GM21381 (cell line): ENCODE measurements around the gene PDLIM1.

Source experiments
- ATAC-seq: cut with Tn5 transposase; IDR thresholded peaks from one replicate; pipeline ENCODE4 v1.9.1; 2021; ENCODE audit warnings: mild to moderate bottlenecking, moderate library complexity; ENCODE audit not compliant: unreplicated experiment

PDLIM1 gene

DNA sequence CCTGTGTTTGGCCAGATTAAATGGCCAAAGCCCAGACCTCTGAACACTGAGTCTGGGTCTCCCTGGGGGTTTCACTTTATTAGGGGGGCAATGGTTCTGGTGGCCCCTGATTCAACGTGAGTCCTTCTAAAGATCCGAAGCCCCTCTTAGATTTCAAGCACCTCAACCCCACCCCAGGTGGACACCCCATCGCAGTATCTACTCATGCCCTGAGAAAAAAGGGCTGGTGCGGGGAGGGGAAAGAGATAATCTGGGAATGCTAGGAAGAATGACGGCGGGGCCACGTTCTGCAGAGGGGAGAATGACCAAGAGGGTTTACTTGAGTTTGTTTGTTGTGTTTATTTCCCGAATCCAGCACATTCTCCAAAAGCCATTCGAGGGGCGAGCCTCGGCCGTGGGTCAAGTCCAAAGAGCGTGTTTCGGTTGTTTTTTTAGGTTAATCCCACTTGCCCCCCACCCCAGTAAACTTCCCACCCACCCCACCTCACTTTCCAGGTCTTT lies 832 bp downstream of the PDLIM1 start:
- no peak for ATAC-seq

DNA sequence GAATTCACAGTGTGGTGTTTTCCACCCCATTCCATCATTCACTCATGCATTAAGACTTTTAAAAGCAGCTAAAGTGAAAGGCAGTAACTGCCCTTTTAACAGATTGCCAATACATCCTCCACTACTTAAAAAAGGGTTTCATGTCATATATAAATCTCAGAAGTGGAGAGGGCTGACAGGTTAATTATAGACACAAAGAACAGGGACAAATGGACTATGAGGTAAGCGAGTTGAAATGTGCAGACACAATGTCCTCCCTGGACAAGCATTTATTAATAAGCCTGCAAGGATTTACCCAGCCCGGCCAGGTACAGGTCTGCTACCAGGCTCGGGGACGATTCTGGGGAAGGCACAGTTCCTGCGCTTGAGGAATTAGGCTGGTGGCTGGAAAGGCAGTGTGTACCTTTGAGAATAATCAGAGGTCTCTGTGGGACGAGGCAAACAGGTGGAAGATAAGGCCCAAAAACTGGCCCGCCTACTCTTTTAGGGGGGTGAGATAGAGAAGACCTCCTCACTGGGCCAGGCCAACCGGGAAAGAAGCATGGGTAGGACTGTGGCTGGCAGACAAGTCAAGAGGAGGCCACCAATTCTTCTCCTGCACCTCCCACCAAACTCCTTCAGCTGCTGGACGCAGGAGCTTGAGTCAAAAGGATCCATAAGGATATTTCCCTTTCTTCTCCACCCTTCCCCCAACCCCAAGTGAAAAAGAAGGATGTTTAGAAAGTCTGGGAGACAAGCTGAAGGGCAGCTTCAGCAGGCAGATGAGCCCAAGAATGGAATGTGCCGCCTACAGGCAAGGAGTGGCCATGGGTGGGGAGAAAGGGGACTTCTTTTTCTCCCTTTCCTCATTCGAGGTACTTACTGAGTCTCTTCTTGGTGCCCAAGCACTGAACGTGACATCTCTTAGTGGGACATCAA lies 1.5 kb downstream of the PDLIM1 start:
- no peak for ATAC-seq

DNA sequence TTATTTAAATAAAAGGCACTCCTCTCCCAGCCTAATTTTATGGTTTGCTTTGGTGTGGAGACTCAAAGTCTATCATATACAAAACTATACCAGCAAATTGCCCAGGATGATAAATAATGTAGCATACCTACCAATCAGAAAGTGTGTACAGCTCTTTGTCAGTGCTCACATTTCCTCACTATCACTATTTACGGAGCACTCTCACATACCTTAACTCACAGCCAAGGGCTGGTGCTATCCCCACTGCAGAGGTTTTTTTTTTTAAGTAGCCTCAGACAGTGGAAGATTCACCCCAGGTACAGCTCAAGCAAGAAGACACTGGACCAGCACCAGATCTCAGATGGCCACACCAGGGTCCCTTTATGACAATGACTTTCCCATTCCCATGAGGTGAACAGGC lies 2.5 kb downstream of the PDLIM1 start:
- no peak for ATAC-seq

DNA sequence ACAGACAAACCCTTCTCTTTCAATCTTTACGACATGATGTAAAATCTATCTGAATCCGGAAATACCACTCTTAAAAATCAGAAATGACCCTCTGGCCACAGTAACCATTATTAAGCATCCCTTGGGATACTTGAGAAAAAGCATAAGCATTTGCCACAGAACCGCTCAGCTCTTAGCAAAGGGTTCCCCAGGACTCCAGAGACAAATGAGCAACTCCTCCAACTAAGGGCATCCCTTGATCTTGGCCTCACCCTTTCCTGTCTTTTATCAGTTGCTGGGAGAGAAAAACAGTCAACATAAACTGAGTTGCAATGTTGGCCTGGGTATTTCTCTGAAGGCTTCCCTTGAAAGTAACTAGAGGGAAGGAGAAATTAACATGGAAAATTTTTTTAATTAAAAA lies 3.5 kb downstream of the PDLIM1 start:
- ATAC-seq, result no peak

DNA sequence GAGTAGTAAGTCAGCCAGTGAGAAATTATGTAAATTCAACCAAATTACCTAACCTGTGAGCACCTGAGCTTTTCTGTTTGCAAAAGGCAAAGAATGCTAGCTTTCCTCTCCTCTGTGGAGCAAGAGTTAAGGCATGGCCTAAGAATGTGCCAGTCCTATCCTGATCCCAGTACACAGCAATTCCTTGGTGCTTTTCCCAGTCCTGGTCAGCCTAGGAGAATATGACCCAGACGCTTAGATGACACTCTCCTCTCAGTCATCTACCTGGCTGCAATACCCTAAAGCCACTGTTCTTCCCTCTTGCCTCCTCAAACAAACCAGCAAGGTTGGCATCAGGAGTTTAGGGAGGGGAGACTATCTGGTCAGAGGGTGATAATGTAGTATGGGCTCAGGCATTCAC lies 4.1 kb downstream of the PDLIM1 start:
- ATAC-seq, result no peak

DNA sequence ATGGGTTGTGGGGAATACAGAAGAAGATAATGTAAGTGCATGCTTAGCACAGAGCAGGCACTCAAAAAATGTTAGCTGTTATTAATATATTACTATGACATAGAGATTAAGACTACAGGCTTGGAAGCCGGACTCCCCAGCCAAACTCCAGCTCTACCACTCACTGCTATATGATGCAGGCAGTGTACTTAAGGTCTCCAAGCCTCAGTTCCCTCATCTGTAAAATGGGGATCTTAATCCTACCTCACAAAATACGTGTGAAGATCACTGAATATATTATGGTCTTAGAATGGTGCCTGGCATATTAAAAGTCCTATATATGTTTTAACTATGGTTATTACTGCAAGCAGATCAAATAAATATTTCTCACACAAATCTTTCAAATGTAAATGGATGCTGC lies 5.2 kb downstream of the PDLIM1 start:
- no peak for ATAC-seq

DNA sequence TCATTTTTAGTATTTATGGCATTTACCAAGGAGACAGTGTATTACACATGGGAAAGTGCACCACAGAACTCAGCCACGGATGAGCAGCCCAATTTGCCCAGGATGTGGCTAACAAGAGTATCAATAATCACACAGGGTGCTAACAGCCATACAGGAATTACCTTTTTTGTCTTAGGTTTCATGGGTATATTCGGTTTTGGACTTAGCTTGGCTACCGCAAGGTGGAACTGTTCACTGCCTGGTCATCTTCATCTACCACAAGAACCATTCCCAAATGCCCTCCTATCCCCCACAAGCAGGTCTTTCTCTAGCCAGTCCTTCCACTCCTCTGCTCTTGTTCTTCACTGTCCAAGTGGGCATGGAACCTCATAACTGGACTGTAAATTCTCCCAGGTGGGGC lies 6.0 kb downstream of the PDLIM1 start:
- ATAC-seq, result peak; percentile 62

DNA sequence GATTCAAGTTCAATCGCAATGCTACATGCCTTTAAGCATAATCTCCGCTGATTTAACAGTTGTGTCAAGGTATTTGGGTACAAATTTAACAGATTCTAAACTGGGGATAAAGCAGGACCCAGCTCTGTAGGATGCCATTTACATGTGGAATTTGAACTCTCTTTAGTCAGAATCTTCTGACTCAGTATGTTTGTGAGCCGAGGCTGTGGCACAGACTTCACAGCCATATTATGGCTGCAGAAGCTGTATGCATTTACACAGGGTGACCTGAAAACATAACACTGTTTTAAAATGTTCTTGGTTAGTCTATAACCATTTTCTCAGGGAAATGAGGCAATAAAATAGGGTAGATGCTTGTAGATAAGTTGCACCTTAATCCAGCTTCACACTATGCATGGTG lies 8.7 kb downstream of the PDLIM1 start:
- ATAC-seq, result no peak

DNA sequence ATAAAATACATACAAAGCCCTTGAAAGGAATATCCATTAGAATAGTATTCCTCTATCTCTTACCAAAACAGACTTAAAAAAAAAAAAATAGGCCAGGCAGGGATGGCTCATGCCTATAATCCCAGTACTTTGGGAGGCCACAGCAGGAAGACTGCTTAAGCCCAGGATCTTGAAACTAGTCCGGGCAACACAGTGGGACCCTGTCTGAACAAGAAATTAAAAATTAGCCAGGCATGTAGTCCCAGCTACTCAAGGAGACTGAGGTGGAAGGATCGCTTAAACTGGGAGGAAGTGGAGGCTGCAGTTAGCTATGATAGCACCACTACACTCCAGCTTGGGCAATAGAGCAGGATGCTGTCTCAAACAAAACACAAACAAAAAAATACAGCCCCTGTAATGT lies 9.6 kb downstream of the PDLIM1 start:
- ATAC-seq, result no peak

DNA sequence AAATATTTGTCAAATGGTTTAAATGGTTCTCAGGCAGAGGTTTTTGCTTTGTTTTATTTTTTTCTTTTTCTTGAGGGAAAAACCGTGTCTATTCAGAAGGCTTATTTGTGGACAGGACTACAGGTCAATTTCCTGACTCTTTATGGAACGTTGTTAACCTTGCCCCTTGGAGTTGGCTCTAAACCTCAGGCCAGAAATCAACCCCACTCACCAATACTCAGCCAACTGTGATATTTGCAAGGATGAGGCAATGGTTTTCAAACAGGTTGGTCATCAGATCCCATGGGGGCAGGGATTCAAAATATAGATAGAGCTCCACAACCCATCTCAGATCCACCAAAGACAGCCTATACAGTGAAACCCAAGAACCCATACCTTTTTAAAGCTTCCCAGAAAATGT lies 10.2 kb downstream of the PDLIM1 start:
- no peak for ATAC-seq

DNA sequence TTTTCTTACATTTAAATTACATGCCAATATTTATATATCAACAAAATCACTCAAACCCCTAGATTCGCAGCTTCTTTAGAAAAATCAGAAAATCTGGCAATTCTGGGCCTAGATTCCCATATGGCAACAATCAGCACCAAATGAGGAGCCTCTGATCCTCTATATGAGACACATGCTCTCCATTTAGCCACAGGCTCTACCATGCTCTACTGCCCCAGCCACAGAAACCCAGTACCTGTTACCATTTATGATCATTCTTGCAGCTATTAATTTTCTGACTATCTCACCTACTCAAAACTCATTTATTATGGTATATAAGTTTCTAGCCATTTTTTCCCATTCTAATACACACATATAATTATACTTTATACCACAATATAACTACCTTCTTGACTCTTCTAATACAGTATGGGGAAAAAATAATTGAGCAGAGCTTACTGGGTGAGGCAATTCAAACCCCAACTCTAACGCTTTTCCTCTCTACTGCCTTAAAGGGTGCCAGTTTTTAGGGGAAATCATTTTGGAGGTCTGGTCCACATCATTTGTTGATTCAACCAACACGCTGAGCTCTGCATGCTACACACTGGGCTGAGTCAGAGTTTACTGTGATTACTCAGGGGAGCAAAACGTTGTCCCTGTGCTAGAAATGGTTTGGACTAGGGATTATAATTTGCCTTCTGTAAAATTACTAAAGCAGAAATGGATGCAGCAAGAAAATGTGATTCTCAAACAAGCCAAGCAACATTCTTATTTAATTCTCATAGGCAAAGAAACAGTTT lies 11.6 kb downstream of the PDLIM1 start:
- no peak for ATAC-seq

DNA sequence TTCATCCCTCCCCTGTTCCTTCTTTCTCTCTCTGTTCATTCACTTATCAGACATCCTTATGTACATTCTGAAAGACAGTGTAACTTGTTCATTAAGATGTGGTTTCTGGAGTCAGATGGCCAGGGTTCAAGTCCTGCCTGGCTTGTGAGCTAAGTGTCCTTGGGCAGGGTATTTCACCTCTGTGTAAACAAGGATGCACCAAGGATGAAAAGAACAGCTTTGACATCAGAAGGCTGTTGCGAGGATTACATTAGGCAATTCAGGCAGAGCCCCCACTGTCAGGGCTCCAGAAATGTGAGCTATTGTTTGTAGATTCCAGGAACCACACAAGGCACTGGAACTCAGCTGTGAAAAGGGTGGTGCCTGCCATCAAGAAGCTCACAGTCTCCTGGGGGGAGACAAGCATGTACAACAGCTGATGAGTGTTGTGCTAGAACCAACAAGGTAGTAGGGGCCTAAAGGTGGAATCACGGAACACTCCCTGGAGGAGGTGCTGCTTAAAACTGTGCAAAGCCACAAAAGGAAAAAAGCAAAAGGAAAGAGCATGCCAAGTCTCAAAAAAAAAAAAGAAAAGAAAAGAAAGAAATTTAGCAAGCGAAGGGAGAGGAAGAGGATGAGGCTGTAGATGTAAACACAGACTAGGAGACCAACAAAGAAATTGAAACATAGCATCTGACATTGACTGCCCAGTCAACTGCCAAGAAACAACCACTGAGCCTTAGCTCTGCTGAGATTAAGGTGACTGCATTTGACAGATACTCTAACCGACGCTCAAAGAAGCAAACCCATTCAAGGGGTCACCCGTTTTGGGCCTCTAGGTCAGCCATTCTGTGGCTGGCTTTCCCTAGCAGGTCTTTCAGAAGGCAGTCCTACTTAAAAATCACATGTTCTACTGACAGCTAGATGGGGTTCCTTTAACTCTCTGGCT lies 12.5 kb downstream of the PDLIM1 start:
- ATAC-seq, result no peak

DNA sequence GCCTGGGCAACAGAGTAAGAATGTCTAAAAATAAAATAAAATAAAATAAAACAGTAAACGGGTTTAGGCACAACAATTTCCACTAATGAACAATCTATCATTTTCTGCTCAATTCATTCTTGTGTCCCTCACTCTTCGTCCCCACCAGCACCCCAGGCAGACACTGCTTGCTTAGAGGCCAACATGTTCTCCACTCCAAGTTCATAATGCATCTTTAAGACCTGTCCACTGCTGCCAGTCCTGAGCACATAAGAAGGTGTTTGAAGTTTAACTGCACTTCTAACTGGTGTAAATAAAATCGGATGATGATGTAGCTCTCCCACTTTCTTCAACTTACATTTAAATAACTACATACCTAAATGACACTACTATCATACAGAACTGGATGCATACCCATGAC lies 13.2 kb downstream of the PDLIM1 start:
- no peak for ATAC-seq

DNA sequence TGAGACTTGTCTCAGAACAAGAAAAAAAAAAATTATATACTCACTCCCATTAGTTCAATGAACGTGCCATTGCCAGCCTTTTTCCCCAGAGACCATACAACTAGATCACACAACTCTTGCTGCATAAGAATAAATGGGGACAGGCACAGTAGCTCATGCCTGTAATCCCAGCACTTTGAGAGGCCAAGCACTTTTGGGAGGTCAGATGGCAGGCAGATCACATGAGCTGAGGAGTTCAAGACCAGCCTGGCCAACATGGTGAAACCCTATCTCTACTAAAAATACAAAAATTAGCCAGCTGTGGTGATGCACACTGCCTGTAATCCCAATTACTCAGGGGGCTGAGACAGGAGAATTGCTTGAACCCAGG lies 13.6 kb downstream of the PDLIM1 start:
- no peak for ATAC-seq

DNA sequence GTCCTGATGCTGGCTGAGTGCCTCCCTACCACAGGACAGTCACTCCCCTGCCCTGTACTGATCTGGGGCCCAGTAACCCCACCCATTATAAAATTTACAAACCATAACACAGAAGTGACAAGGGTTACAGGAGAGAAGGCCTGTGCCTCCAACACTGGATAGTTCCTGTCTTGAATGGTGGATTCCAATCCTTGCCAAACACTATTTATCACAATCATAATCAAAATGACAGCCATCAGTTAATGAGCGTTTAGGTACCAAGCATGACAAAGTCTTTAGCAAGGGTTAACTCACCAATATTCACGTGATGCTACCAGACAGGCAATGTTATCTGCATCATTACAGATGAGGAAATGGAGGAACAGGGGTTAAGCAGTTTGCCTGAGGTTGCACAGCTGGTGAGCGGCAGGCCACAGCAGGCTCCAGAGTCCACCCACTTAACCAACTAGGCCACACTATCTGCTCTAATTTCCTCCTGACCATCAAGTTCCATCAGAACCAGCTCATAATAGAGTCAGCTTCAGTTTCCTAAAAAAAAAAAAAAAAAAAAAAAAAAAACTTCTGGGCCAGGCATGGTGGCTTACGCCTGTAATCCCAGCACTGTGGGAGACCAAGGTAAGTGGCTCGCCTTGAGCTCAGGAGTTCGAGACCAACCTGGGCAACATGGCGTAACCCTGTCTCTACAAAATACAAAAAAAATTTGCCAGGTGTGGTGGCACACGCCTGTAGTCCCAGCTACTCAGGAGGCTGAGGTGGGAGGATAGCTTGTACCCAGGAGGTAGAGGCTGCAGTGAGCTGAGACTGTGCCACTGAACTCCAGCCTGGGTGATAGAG lies 14.2 kb downstream of the PDLIM1 start:
- ATAC-seq, result no peak

DNA sequence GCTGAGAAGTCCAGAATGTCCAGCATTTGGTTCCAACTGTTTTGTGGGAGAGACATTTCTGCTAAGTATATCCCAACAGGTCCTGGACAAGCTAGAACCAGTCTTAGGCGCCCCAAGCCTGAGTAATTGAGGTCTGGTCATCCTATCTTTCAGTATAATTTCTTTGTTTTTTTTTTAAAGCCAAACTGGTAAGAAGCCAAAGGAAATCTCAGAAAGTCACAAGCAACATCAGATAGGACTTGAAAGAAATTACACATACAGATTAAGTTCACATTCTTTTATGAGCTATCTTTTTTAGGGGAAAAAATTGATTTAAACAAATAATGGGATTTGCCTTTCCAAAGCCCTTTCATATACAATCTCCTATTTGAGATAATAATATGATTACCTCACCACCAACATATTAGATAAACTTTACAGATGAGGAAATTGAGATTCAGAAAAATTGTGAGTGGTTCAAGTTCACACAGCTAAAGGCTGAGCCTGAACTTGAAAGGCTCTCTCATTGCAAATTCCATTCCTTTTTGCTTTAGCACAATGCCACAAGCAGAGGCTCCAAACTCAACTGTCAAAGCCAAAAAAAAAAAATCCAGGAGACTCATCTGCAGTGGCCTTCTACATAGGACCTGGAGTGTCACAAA lies 15.0 kb downstream of the PDLIM1 start:
- no peak for ATAC-seq

DNA sequence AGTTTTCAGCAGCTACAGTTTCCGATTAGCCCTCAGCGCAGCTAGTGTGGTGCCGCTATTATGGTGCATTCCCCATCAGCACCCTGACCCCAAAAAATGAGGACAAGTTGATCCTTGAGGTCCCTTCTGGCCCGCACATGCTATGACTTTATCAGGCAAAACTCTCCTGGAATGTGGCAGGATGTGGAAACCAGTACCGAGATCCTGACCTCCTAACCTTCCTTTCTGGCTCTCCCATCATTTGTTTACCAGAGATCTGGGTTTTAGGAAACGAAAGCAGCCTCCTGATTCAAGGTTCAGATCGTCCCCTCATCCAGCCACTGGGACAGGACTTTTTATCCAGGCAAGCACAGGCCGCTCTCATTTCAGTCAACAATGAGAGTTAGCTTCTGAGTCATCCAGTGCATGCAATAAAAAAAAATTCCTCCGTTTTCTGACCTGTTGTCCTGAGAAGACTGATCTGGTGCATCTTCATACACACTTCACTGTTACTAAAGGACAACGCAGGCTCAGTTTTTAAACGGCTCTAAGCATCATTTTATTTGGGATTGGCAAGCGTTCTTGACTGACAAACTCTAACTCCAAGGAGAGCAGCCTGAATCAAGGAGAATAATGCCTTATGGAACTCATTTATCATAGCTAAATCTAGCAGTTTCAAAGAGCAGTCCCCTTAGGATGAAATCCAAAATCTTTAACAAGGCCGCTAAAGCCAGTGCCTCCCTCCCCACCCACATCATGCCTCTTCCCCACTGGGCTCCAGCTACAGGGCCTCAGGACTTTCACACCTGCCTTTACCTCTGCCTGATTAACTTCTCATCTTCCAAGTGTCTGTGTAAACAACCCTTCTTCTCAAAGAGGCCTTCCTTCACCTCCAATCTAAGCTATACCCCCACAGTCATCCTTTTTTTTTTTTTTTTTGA lies 17.1 kb downstream of the PDLIM1 start:
- no peak for ATAC-seq

DNA sequence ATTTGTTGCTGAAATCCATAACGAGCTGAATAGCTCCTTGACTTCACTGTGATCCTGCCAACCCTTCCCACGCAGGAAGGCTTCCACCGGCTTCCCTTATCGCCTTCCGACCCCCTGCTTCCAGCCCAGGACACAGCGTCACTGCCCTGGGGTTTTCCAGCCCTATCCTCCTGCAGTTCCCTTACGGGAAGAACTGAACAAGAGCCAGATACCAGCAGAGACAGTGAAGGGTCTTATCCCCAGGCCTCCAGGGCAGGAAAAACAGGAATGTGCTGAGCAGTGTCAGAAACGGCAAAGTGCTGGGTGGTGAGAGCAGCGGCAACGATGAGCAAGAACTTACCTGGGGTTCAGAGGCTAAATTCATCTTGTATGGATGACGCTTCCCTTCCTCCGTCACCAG lies 22.4 kb downstream of the PDLIM1 start:
- ATAC-seq, result no peak

DNA sequence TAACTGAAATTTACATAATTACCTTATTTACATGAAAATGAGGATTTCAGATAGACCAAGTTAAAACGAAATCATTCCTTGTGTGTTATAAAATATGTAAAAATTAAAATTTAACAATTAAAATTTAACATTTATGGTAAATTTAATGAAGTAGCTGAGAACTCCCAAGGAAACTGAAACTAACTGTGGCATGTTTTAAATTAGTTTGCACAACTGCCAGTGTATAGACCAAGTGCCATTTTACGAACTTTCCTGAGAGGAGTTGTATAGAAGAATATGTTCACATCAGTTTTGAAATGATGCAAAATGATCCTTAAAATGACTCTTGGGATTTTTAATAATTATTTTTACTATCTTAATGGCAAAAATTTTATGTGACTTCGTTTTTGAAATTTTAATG lies 23.6 kb downstream of the PDLIM1 start:
- no peak for ATAC-seq
